Endodermal cell (in vitro differentiated cells): ENCODE results near the gene SVIL. TPM values are rescaled to one million over a fixed set of nuclear protein-coding genes. Genes with fewer than 3 reads are reported as not detected.

Experiments used
- DNase-seq: peaks from one replicate; pipeline ENCODE4 v3.0.0-alpha.2; 2017
- H3K27ac ChIP-seq: 2 replicates; pipeline ENCODE4 v1.5.1; 2013; ENCODE audit warnings: mild to moderate bottlenecking, low read depth, low read length, moderate library complexity
- H3K27me3 ChIP-seq: 2 replicates; pipeline ENCODE4 v1.6.1; 2013; ENCODE audit warnings: mild to moderate bottlenecking, low read length, moderate library complexity; ENCODE audit not compliant: insufficient read depth, control insufficient read depth, poor library complexity, severe bottlenecking
- H3K36me3 ChIP-seq: 2 replicates; pipeline ENCODE4 v1.7.0; 2013; ENCODE audit warnings: mild to moderate bottlenecking, low read length, moderate library complexity; ENCODE audit not compliant: control insufficient read depth, insufficient read depth
- H3K4me1 ChIP-seq: one replicate; pipeline ENCODE4 v1.7.0; 2013; ENCODE audit warnings: low read length; ENCODE audit not compliant: control insufficient read depth, insufficient read depth
- H3K4me3 ChIP-seq: 2 replicates; pipeline ENCODE4 v1.5.1; 2013; ENCODE audit warnings: mild to moderate bottlenecking, low read length, moderate library complexity
- H3K9ac ChIP-seq: 2 replicates; pipeline ENCODE4 v1.6.1; 2013; ENCODE audit warnings: mild to moderate bottlenecking, low read length, moderate library complexity; ENCODE audit not compliant: poor library complexity, severe bottlenecking; ENCODE audit errors: extremely low read depth
- H3K9me3 ChIP-seq: 2 replicates; pipeline ENCODE4 v1.6.1; 2013; ENCODE audit warnings: mild to moderate bottlenecking, low read length, moderate library complexity; ENCODE audit not compliant: control insufficient read depth
- H3K27ac Mint-ChIP-seq: 2 replicates; pipeline ENCODE4 v1.8.0; 2020; ENCODE audit warnings: mixed read lengths
- H3K27me3 Mint-ChIP-seq: 2 replicates; pipeline ENCODE4 v1.8.0; 2021; ENCODE audit warnings: mild to moderate bottlenecking, mixed read lengths; ENCODE audit not compliant: insufficient read depth
- H3K36me3 Mint-ChIP-seq: 2 replicates; pipeline ENCODE4 v1.8.0; 2020; ENCODE audit warnings: low read depth, mixed read lengths
- H3K4me1 Mint-ChIP-seq: 2 replicates; pipeline ENCODE4 v1.8.0; 2020; ENCODE audit warnings: mixed read lengths
- H3K4me3 Mint-ChIP-seq: 2 replicates; pipeline ENCODE4 v1.8.0; 2020; ENCODE audit warnings: mild to moderate bottlenecking, moderate library complexity, mixed read lengths
- H3K9me3 Mint-ChIP-seq: 2 replicates; pipeline ENCODE4 v1.8.0; 2020; ENCODE audit warnings: mild to moderate bottlenecking, mixed read lengths
- WGBS, 2 experiments: methylation state at CpG; one replicate each; pipeline versions ENCODE4 v1.1.5 to v1.1.7; 2013; ENCODE audit warnings: missing lambda C conversion rate in 2 of 2, mixed read lengths in 1 of 2; ENCODE audit not compliant: insufficient coverage in 1 of 2, insufficient read length in 1 of 2; 5-methylcytosine and 5-hydroxymethylcytosine counted together
- total RNA-seq, 2 donors: library from RNA; stranded (reverse); fragmentation: NEBNext Ultra II Directional in 1 of 2; extraction: Animal tissue kit (Norgen Biotek cat#: 25700) in 1 of 2; gene quantifications; 2 replicates in 1 of 2; 3 replicates in 1 of 2; pipeline ENCODE4 v1.2.1, GENCODE V29; 2021
- TF ChIP-seq, protein P1 (sequence below): fragments of 200-600 bp; sonication (generic); conservative IDR thresholded peaks from 2 replicates; pipeline ENCODE4 v1.5.0; 2021; ENCODE audit warnings: antibody characterized with exemption, mild to moderate bottlenecking

The SVIL gene
- total RNA-seq, 2 donors from 2014 or later = 25.2 to 32.9 TPM

DNA sequence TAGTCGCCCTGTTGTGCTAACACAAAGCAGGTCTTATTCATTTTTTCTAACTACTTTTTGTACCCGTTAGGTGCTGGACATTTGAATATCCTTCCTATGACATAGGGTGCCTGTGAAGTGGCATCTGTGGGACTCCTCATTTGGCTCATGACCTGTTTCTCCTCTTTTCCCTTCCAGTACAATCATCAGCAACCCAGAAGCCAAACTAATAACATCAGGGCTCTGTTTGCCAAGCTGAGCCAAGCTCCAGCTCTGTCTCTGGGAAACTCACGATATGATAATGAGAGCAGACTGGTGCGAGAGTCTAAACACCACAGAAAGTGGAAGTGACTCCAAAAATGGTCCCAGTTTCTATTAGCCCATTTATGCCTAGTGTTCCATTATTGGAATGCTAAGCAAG, 92.0 kb downstream of the SVIL start:
- Mint-ChIP-seq H3K4me1 (peaks cover 13% of the 10 kb centered on the region), H3K27me3 (no peaks in the 10 kb centered on the region), H3K27ac (no peak overlapping the region), H3K36me3 (no peaks in the 10 kb centered on the region), H3K9me3 (no peaks in the 10 kb centered on the region), H3K4me3 (no peak overlapping the region)
- no peak for DNase-seq
- no peaks in the 10 kb centered on the region for H3K27me3 ChIP-seq
- no peak overlapping the region for H3K4me3 ChIP-seq
- H3K4me1 ChIP-seq = no peaks in the 10 kb centered on the region
- no peak overlapping the region for H3K27ac ChIP-seq
- no peaks in the 10 kb centered on the region for H3K9me3 ChIP-seq
- 92 to 100% methylated on average over 4 of the region's 4 CpGs for WGBS, 2 experiments
- TF ChIP-seq, protein P1, sequence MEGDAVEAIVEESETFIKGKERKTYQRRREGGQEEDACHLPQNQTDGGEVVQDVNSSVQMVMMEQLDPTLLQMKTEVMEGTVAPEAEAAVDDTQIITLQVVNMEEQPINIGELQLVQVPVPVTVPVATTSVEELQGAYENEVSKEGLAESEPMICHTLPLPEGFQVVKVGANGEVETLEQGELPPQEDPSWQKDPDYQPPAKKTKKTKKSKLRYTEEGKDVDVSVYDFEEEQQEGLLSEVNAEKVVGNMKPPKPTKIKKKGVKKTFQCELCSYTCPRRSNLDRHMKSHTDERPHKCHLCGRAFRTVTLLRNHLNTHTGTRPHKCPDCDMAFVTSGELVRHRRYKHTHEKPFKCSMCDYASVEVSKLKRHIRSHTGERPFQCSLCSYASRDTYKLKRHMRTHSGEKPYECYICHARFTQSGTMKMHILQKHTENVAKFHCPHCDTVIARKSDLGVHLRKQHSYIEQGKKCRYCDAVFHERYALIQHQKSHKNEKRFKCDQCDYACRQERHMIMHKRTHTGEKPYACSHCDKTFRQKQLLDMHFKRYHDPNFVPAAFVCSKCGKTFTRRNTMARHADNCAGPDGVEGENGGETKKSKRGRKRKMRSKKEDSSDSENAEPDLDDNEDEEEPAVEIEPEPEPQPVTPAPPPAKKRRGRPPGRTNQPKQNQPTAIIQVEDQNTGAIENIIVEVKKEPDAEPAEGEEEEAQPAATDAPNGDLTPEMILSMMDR = no peak
- peaks cover 8% of the 10 kb centered on the region for H3K36me3 ChIP-seq
- no peak overlapping the region for H3K9ac ChIP-seq

- Histone ChIP-seq H3K36me3 (peaks cover 7% of the 10 kb centered on the region), H3K27me3 (no peaks in the 10 kb centered on the region), H3K4me1 (no peaks in the 10 kb centered on the region), H3K27ac (peak overlapping the region; percentile 26), H3K9ac (no peak overlapping the region), H3K9me3 (no peaks in the 10 kb centered on the region), H3K4me3 (no peak overlapping the region)
- H3K4me1 Mint-ChIP-seq = peaks cover 13% of the 10 kb centered on the region
- H3K9me3 Mint-ChIP-seq = no peaks in the 10 kb centered on the region
- no peak for DNase-seq
- no peak overlapping the region for H3K27ac Mint-ChIP-seq
- no peak overlapping the region for H3K4me3 Mint-ChIP-seq
- H3K27me3 Mint-ChIP-seq = no peaks in the 10 kb centered on the region
- no peaks in the 10 kb centered on the region for H3K36me3 Mint-ChIP-seq
- TF ChIP-seq, protein P1 = no peak
- 83 to 84% methylated on average over 11 to 15 of the region's 15 CpGs for WGBS, 2 experiments
Observed at GRCh38 chr10:29541422-29542210, 93.2 kb downstream of the SVIL start.

DNA sequence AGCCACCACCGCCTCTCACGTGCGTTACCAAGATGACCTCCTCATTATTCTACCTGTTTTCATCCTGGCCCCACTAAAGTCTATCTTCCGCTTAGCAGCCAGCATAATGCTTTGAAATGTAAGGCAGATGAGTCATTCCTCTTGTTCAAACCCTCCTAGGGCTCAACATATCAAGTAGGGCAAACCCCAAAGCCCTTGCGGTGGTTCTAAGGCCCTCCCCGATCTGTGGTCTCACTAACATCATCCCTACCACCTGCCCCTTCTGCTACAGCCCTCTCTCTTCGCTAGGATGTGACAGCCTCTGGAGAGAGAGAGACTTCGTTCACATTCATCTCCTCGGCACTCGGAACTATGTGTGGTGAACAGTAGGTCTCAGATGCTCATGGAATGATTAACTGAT, 94.8 kb downstream of the SVIL start:
- no peaks in the 10 kb centered on the region for H3K4me1 ChIP-seq
- H3K4me3 ChIP-seq = no peak overlapping the region
- H3K27me3 ChIP-seq = no peaks in the 10 kb centered on the region
- Mint-ChIP-seq H3K27ac (no peak overlapping the region), H3K27me3 (no peaks in the 10 kb centered on the region), H3K4me3 (no peak overlapping the region), H3K9me3 (no peaks in the 10 kb centered on the region), H3K4me1 (peaks cover 20% of the 10 kb centered on the region), H3K36me3 (no peaks in the 10 kb centered on the region)
- DNase-seq = no peak
- H3K9ac ChIP-seq = no peak overlapping the region
- 89 to 100% methylated on average over 2 to 10 of the region's 10 CpGs for WGBS, 2 experiments
- H3K36me3 ChIP-seq = peaks cover 4% of the 10 kb centered on the region
- H3K27ac ChIP-seq = no peak overlapping the region
- no peaks in the 10 kb centered on the region for H3K9me3 ChIP-seq
- TF ChIP-seq, protein P1 = no peak
